Measurements from ENCODE around the gene PNPT1.
"Not testable (repeated sequence)": the region's sequence is repeated elsewhere in the genome, so short reads cannot be mapped to it uniquely, and the experiment has no call there.

Gene PNPT1

DNA sequence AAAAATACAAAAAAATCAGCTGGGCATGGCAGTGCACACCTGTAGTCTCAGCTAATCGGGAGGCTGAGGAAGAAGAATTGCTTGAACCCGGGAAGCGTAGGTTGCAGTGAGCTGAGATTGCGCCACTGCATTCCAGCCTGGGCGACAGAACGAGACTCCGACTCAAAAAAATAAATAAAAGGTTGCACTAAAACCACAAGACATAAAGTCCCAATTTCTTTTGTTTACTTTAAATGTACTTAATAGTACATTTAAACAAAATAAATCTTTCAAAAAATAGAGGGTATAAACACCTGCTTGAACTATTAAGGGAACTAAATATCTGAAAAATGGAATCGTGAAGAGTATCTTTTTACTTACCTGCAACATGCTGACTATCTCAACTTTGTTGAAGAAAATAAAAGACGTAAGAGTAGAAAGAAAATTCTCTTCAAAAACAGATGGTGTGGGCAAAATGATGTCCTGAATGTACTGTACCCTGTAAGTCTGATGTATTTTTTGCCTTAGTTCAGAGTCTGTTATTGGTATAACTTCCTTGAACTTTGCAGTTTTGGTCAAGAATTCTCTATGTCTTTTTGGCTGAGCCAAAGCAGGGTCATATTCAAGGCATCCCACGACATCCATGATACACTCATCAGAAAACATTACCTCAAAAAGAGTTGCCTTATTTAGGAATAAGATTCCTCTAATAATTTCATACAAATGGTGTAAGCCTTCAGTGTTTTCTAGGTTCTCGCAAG is 95.4 kb downstream of the PNPT1 start:
- TF ChIP-seq, protein P1, sequence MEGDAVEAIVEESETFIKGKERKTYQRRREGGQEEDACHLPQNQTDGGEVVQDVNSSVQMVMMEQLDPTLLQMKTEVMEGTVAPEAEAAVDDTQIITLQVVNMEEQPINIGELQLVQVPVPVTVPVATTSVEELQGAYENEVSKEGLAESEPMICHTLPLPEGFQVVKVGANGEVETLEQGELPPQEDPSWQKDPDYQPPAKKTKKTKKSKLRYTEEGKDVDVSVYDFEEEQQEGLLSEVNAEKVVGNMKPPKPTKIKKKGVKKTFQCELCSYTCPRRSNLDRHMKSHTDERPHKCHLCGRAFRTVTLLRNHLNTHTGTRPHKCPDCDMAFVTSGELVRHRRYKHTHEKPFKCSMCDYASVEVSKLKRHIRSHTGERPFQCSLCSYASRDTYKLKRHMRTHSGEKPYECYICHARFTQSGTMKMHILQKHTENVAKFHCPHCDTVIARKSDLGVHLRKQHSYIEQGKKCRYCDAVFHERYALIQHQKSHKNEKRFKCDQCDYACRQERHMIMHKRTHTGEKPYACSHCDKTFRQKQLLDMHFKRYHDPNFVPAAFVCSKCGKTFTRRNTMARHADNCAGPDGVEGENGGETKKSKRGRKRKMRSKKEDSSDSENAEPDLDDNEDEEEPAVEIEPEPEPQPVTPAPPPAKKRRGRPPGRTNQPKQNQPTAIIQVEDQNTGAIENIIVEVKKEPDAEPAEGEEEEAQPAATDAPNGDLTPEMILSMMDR (IDR thresholded peaks at IDR 0.05; ENCODE audit: poor library complexity, severe bottlenecking), result no peak

GRCh38 chr2:55596795-55597194 is 96.8 kb downstream of the PNPT1 start:
- not testable (repeated sequence) for ATAC-seq (ENCODE audit: low read depth); H3K27ac ChIP-seq (ENCODE audit: poor library complexity, severe bottlenecking); H3K27me3 ChIP-seq (ENCODE audit: insufficient read depth, poor library complexity, severe bottlenecking); H3K4me1 ChIP-seq (ENCODE audit: insufficient read depth, poor library complexity, severe bottlenecking); H3K9me3 ChIP-seq (ENCODE audit: severe bottlenecking); DNase-seq (ENCODE audit: low spot score); H3K4me3 ChIP-seq (ENCODE audit: severe bottlenecking)
- H3K36me3 ChIP-seq (ENCODE audit: low read depth), result peaks cover 65% of the 10 kb centered on the region

More for the DNA sequence above, 95.4 kb downstream of the PNPT1 start:
- H3K4me3 ChIP-seq (ENCODE audit: severe bottlenecking), result no peak overlapping the region
- no peaks in the 10 kb centered on the region for H3K27me3 ChIP-seq (ENCODE audit: insufficient read depth, poor library complexity, severe bottlenecking)
- DNase-seq (ENCODE audit: low spot score) (no peak), ATAC-seq (ENCODE audit: low read depth) (no peak)
- H3K27ac ChIP-seq (ENCODE audit: poor library complexity, severe bottlenecking), result no peak overlapping the region
- H3K9me3 ChIP-seq (ENCODE audit: severe bottlenecking), result no peaks in the 10 kb centered on the region
- no peaks in the 10 kb centered on the region for H3K4me1 ChIP-seq (ENCODE audit: insufficient read depth, poor library complexity, severe bottlenecking)
- H3K36me3 ChIP-seq (ENCODE audit: low read depth), result peaks cover 68% of the 10 kb centered on the region

GRCh38 chr2:55595536-55595935 is 98.1 kb downstream of the PNPT1 start:
- no peak overlapping the region for H3K27ac ChIP-seq (ENCODE audit: poor library complexity, severe bottlenecking)
- DNase-seq (ENCODE audit: low spot score) (no peak), ATAC-seq (ENCODE audit: low read depth) (no peak)
- no peak overlapping the region for H3K4me3 ChIP-seq (ENCODE audit: severe bottlenecking)
- TF ChIP-seq, protein P1 (IDR thresholded peaks at IDR 0.05; ENCODE audit: poor library complexity, severe bottlenecking), result no peak
- H3K27me3 ChIP-seq (ENCODE audit: insufficient read depth, poor library complexity, severe bottlenecking), result no peaks in the 10 kb centered on the region
- no peaks in the 10 kb centered on the region for H3K9me3 ChIP-seq (ENCODE audit: severe bottlenecking)
- peaks cover 64% of the 10 kb centered on the region for H3K36me3 ChIP-seq (ENCODE audit: low read depth)
- H3K4me1 ChIP-seq (ENCODE audit: insufficient read depth, poor library complexity, severe bottlenecking), result peaks cover 18% of the 10 kb centered on the region

GRCh38 chr2:55592130-55592529 is 101.5 kb downstream of the PNPT1 start:
- no peaks in the 10 kb centered on the region for H3K9me3 ChIP-seq (ENCODE audit: severe bottlenecking)
- DNase-seq (ENCODE audit: low spot score) (no peak), ATAC-seq (ENCODE audit: low read depth) (no peak)
- peaks cover 22% of the 10 kb centered on the region for H3K4me1 ChIP-seq (ENCODE audit: insufficient read depth, poor library complexity, severe bottlenecking)
- peak overlapping the region; percentile 54 for H3K27ac ChIP-seq (ENCODE audit: poor library complexity, severe bottlenecking)
- H3K4me3 ChIP-seq (ENCODE audit: severe bottlenecking), result no peak overlapping the region
- H3K36me3 ChIP-seq (ENCODE audit: low read depth), result peaks cover 63% of the 10 kb centered on the region
- TF ChIP-seq, protein P1 (IDR thresholded peaks at IDR 0.05; ENCODE audit: poor library complexity, severe bottlenecking), result no peak
- H3K27me3 ChIP-seq (ENCODE audit: insufficient read depth, poor library complexity, severe bottlenecking), result no peaks in the 10 kb centered on the region

DNA sequence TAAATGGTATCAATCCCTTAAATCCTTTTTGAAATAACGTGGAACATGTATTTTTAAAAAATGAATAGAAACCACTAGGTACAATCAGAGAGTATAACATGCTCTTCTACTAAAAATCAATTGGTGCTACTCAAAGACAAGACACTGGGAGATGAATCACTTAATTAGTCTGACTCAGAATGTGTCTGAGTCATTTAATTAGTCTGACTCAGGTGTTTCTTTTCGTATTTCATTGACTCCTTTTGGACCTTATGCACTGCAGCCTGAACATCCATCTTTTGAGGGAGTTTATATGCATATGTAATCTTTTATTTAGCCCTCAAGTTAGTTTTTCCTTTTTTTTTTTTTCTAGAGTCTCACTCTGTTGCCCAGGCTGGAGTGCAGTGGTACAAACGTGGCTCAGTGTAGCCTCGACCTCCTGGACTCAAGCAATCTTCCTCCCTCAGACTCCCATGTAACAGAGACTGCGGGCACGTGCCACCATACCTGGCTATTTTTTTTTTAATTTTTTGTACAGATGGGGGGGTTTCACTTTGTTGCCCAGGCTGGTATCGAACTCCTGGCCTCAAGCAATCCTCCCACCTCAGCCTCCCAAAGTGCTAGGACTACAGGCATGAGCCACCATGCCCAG is 102.7 kb downstream of the PNPT1 start:
- TF ChIP-seq, protein P1 (IDR thresholded peaks at IDR 0.05; ENCODE audit: poor library complexity, severe bottlenecking), result no peak
- ATAC-seq (ENCODE audit: low read depth) (peak; percentile 98), DNase-seq (ENCODE audit: low spot score) (no peak)
- H3K36me3 ChIP-seq (ENCODE audit: low read depth), result peaks cover 63% of the 10 kb centered on the region
- H3K4me3 ChIP-seq (ENCODE audit: severe bottlenecking), result no peak overlapping the region
- no peaks in the 10 kb centered on the region for H3K27me3 ChIP-seq (ENCODE audit: insufficient read depth, poor library complexity, severe bottlenecking)
- H3K27ac ChIP-seq (ENCODE audit: poor library complexity, severe bottlenecking), result peak overlapping the region; percentile 54
- H3K9me3 ChIP-seq (ENCODE audit: severe bottlenecking), result no peaks in the 10 kb centered on the region
- H3K4me1 ChIP-seq (ENCODE audit: insufficient read depth, poor library complexity, severe bottlenecking), result peaks cover 35% of the 10 kb centered on the region
